CD4-positive, alpha-beta T cell treated with Interferon alpha-2 for 1 hour (primary cell): ENCODE measurements around the gene DIPK1A.
"Not testable (repeated sequence)": the region's sequence is repeated elsewhere in the genome, so short reads cannot be mapped to it uniquely, and the experiment has no call there.

ENCODE experiments used
- DNase-seq, 2 donors: peaks; one replicate each; pipeline ENCODE4 v3.0.0-alpha.2; 2020 to 2022

DIPK1A gene

GRCh38 chr1:92975551-92976232 lies 14.4 kb upstream of the DIPK1A start:
- DNase-seq = peak; percentile 35 to 55

GRCh38 chr1:92974112-92974511 lies 12.8 kb upstream of the DIPK1A start:
- DNase-seq = not testable (repeated sequence)

GRCh38 chr1:92973203-92973897 lies 12.1 kb upstream of the DIPK1A start:
- no peak for DNase-seq

GRCh38 chr1:92972409-92973129 lies 11.3 kb upstream of the DIPK1A start:
- no peak for DNase-seq

- not testable (repeated sequence) for DNase-seq
Observed at GRCh38 chr1:92971932-92972331, 10.7 kb upstream of the DIPK1A start.

GRCh38 chr1:92970990-92971689 lies 9.9 kb upstream of the DIPK1A start:
- no peak for DNase-seq

GRCh38 chr1:92969517-92969916 lies 8.3 kb upstream of the DIPK1A start:
- no peak for DNase-seq

GRCh38 chr1:92968138-92969032 lies 7.1 kb upstream of the DIPK1A start:
- DNase-seq = peak in 1 of 2 donors; percentile 72

- DNase-seq = peak; percentile 28 to 69
Observed at GRCh38 chr1:92964998-92965397, 3.7 kb upstream of the DIPK1A start.

- DNase-seq = no peak
Observed at GRCh38 chr1:92964316-92964715, 3.1 kb upstream of the DIPK1A start.

GRCh38 chr1:92961896-92962752 lies 862 bp upstream of the DIPK1A start:
- DNase-seq = peak; percentile 83 to 90

- DNase-seq = peak; percentile 72 to 82
Observed at GRCh38 chr1:92960395-92961130, 699 bp downstream of the DIPK1A start.

GRCh38 chr1:92958203-92958970 lies 2.9 kb downstream of the DIPK1A start:
- no peak for DNase-seq

GRCh38 chr1:92957030-92957734 lies 4.1 kb downstream of the DIPK1A start:
- DNase-seq = no peak

- DNase-seq = no peak
Observed at GRCh38 chr1:92956254-92957029, 4.8 kb downstream of the DIPK1A start.

GRCh38 chr1:92953491-92953890 lies 7.8 kb downstream of the DIPK1A start:
- DNase-seq = peak; percentile 46 to 71

GRCh38 chr1:92952714-92953113 lies 8.5 kb downstream of the DIPK1A start:
- DNase-seq = no peak

- DNase-seq = peak; percentile 31 to 56
Observed at GRCh38 chr1:92951141-92951582, 10.1 kb downstream of the DIPK1A start.
